Measurements from ENCODE around the gene TBC1D19.

- TF ChIP-seq CTCF (IDR thresholded peaks at IDR 0.05) (no peak), POLR2A (IDR thresholded peaks at IDR 0.05) (no peak)
These were observed 123.5 kb downstream of the TBC1D19 start for GRCh38 chr4:26707342-26707741.
